GM23248 (cell line): Measurements from ENCODE around the gene DZIP1. TPM values are rescaled to one million over a fixed set of nuclear protein-coding genes. Genes with fewer than 3 reads are reported as not detected.
A peak's percentile ranks its signal among the peaks of the same experiment; 100 is the strongest.

ENCODE experiments used
- DNase-seq: peaks from one replicate; pipeline ENCODE4 v3.0.0-alpha.2; 2015
- H2AFZ ChIP-seq: fragments of 200-600 bp; sonication (generic); 2 replicates; pipeline ENCODE4 v1.6.1; 2016; ENCODE audit warnings: antibody characterized with exemption
- H3F3A ChIP-seq: fragments of 200-600 bp; sonication (generic); 2 replicates; pipeline ENCODE4 v1.6.1; 2016; ENCODE audit warnings: mild to moderate bottlenecking, antibody characterized with exemption, mixed run types; ENCODE audit not compliant: insufficient read depth
- H3K27ac ChIP-seq: fragments of 200-600 bp; sonication (generic); 2 replicates; pipeline ENCODE4 v1.5.1; 2016; ENCODE audit warnings: mild to moderate bottlenecking
- H3K27me3 ChIP-seq: fragments of 200-600 bp; sonication (generic); replicated peaks from 2 replicates; pipeline ENCODE4 v1.6.1; 2016; ENCODE audit warnings: mild to moderate bottlenecking; ENCODE audit not compliant: insufficient read depth
- H3K36me3 ChIP-seq: fragments of 200-600 bp; sonication (generic); 2 replicates; pipeline ENCODE4 v1.6.1; 2016; ENCODE audit warnings: low read depth, mild to moderate bottlenecking
- H3K4me1 ChIP-seq: fragments of 200-600 bp; sonication (generic); 2 replicates; pipeline ENCODE4 v1.6.1; 2016; ENCODE audit warnings: mild to moderate bottlenecking; ENCODE audit not compliant: insufficient read depth
- H3K4me2 ChIP-seq: fragments of 200-600 bp; sonication (generic); one replicate; pipeline ENCODE4 v1.6.1; 2016; ENCODE audit warnings: mild to moderate bottlenecking; ENCODE audit not compliant: unreplicated experiment
- H3K4me3 ChIP-seq: fragments of 200-600 bp; sonication (generic); 2 replicates; pipeline ENCODE4 v1.5.1; 2016; ENCODE audit warnings: mild to moderate bottlenecking
- H3K79me2 ChIP-seq: fragments of 200-600 bp; sonication (generic); 2 replicates; pipeline ENCODE4 v1.6.1; 2016; ENCODE audit warnings: mild to moderate bottlenecking; ENCODE audit not compliant: insufficient read depth
- H3K9ac ChIP-seq: fragments of 200-600 bp; sonication (generic); 2 replicates; pipeline ENCODE4 v1.6.1; 2016; ENCODE audit warnings: mild to moderate bottlenecking
- H3K9me2 ChIP-seq: fragments of 200-600 bp; sonication (generic); 2 replicates; pipeline ENCODE4 v1.6.1; 2016; ENCODE audit warnings: mixed run types, mild to moderate bottlenecking, moderate library complexity; ENCODE audit not compliant: insufficient read depth
- H3K9me3 ChIP-seq: fragments of 200-600 bp; sonication (generic); one replicate; pipeline ENCODE4 v1.6.1; 2017; ENCODE audit warnings: low read depth
- H4K20me1 ChIP-seq: fragments of 200-600 bp; sonication (generic); 2 replicates; pipeline ENCODE4 v1.6.0; 2016; ENCODE audit not compliant: insufficient read depth
- EZH2 ChIP-seq: fragments of 200-600 bp; sonication (generic); IDR thresholded peaks from 2 replicates; pipeline ENCODE4 v1.6.1; 2018; ENCODE audit warnings: antibody characterized with exemption, mild to moderate bottlenecking; ENCODE audit not compliant: insufficient read depth, poor library complexity, severe bottlenecking
- EZH2phosphoT487 ChIP-seq: fragments of 200-600 bp; sonication (generic); IDR thresholded peaks from 2 replicates; pipeline ENCODE4 v1.6.1; 2018; ENCODE audit warnings: antibody characterized with exemption, moderate library complexity, mild to moderate bottlenecking, low read depth; ENCODE audit not compliant: insufficient read depth
- WGBS, 2 experiments: methylation state at CpG; one replicate each; pipeline ENCODE4 v1.1.6; 2015 to 2017; ENCODE audit warnings: low lambda C conversion rate in 2 of 2, low coverage in 1 of 2; ENCODE audit errors: missing lambda C conversion rate in 2 of 2; 5-methylcytosine and 5-hydroxymethylcytosine counted together
- in situ Hi-C: fragments of 300-500 bp; cut with MboI; formaldehyde crosslinking; loops from 2 replicates; pipeline ENCODE4 v1.15.0; 2020
- polyA plus RNA-seq: library from polyadenylated mRNA; unstranded; fragments of >200 nt; fragmentation: Nextera tagmentation; extraction: Ambion mirVana; gene quantifications from 2 replicates; pipeline ENCODE4 v1.2.1, GENCODE V29; 2016
- total RNA-seq: library from RNA; depleted of rRNA; stranded (reverse); fragments of >200 nt; shearing (Covaris generic); gene quantifications from 2 replicates; pipeline ENCODE4 v1.2.3, GENCODE V29; 2014

The DZIP1 gene
- total and polyA plus RNA-seq, 2 experiments from 2014 or later: 8.0 to 22.8 TPM

GRCh38 chr13:95636853-95637252, 7.7 kb downstream of the DZIP1 start:
- Histone ChIP-seq H3K36me3 (peaks cover 17% of the 10 kb centered on the region; the same call in 1 of the 2 replicates), H3K9me3 (no peaks in the 10 kb centered on the region), H4K20me1 (no peaks in the 10 kb centered on the region), H3K4me2 (no peak overlapping the region), H3K4me1 (no peaks in the 10 kb centered on the region), H2AFZ (no peak overlapping the region), H3K9ac (no peak overlapping the region), H3K9me2 (no peaks in the 10 kb centered on the region), H3K4me3 (no peak overlapping the region), H3F3A (no peaks in the 10 kb centered on the region), H3K27me3 (no peaks in the 10 kb centered on the region), H3K27ac (no peak overlapping the region), H3K79me2 (peaks cover 8% of the 10 kb centered on the region; the same call in 1 of the 2 replicates)
- in situ Hi-C loops: no loop called here
- DNase-seq: no peak
- no peak for TF ChIP-seq EZH2
- TF ChIP-seq EZH2phosphoT487: no peak

- no peak overlapping the region for H3K4me3 ChIP-seq
- H3F3A ChIP-seq: peaks cover 14% of the 10 kb centered on the region; the same call in 1 of the 2 replicates
- 81 to 88% methylated on average over 3 of the region's 3 CpGs for WGBS, 2 experiments
- in situ Hi-C loops: no loop called here
- peaks cover 10% of the 10 kb centered on the region for H3K79me2 ChIP-seq
- no peaks in the 10 kb centered on the region for H4K20me1 ChIP-seq
- TF ChIP-seq EZH2phosphoT487 (no peak), EZH2 (no peak)
- H2AFZ ChIP-seq: no peak overlapping the region
- H3K27ac ChIP-seq: no peak overlapping the region
- peaks cover 12% of the 10 kb centered on the region for H3K4me1 ChIP-seq
- no peak overlapping the region for H3K4me2 ChIP-seq
- H3K9me3 ChIP-seq: no peaks in the 10 kb centered on the region
- H3K9ac ChIP-seq: no peak overlapping the region
- no peaks in the 10 kb centered on the region for H3K9me2 ChIP-seq
- peaks cover 52% of the 10 kb centered on the region for H3K36me3 ChIP-seq
- H3K27me3 ChIP-seq: no peaks in the 10 kb centered on the region
- no peak for DNase-seq
Measured at GRCh38 chr13:95630593-95630992, 13.9 kb downstream of the DZIP1 start.

GRCh38 chr13:95629071-95629470, 15.4 kb downstream of the DZIP1 start:
- Histone ChIP-seq H3F3A (peaks cover 14% of the 10 kb centered on the region; the same call in 1 of the 2 replicates), H3K27ac (no peak overlapping the region), H3K4me2 (no peak overlapping the region), H3K4me1 (peaks cover 12% of the 10 kb centered on the region), H3K9ac (no peak overlapping the region), H3K4me3 (no peak overlapping the region), H3K9me2 (no peaks in the 10 kb centered on the region), H3K79me2 (peaks cover 10% of the 10 kb centered on the region), H3K36me3 (peaks cover 62% of the 10 kb centered on the region), H4K20me1 (no peaks in the 10 kb centered on the region), H2AFZ (no peak overlapping the region), H3K27me3 (no peaks in the 10 kb centered on the region), H3K9me3 (no peaks in the 10 kb centered on the region)
- 100% methylated on average over 4 of the region's 4 CpGs for WGBS, 2 experiments
- DNase-seq: no peak
- in situ Hi-C loops: no loop called here
- no peak for TF ChIP-seq EZH2
- no peak for TF ChIP-seq EZH2phosphoT487

GRCh38 chr13:95628488-95628887, 16.0 kb downstream of the DZIP1 start:
- H3K36me3 ChIP-seq: peaks cover 62% of the 10 kb centered on the region
- H3K4me3 ChIP-seq: no peak overlapping the region
- in situ Hi-C loops: no loop called here
- no peaks in the 10 kb centered on the region for H3K9me2 ChIP-seq
- DNase-seq: no peak
- no peak for TF ChIP-seq EZH2
- no peak for TF ChIP-seq EZH2phosphoT487
- no peak overlapping the region for H2AFZ ChIP-seq
- 78 to 79% methylated on average over 1 of the region's 1 CpG for WGBS, 2 experiments
- H3K79me2 ChIP-seq: peaks cover 10% of the 10 kb centered on the region
- no peak overlapping the region; the same call in 1 of the 2 replicates for H3K27ac ChIP-seq
- no peak overlapping the region for H3K9ac ChIP-seq
- no peak overlapping the region for H3K4me2 ChIP-seq
- H3F3A ChIP-seq: peaks cover 14% of the 10 kb centered on the region; the same call in 1 of the 2 replicates
- H3K4me1 ChIP-seq: peaks cover 12% of the 10 kb centered on the region
- no peaks in the 10 kb centered on the region for H3K9me3 ChIP-seq
- H3K27me3 ChIP-seq: no peaks in the 10 kb centered on the region
- no peaks in the 10 kb centered on the region for H4K20me1 ChIP-seq

- no peak overlapping the region for H3K9ac ChIP-seq
- H3K4me3 ChIP-seq: no peak overlapping the region
- no peak overlapping the region for H2AFZ ChIP-seq
- no peaks in the 10 kb centered on the region for H3K9me3 ChIP-seq
- peak overlapping the region; percentile 60 for H3K27ac ChIP-seq
- DNase-seq: peak; percentile 76
- H3K4me1 ChIP-seq: peaks cover 12% of the 10 kb centered on the region
- peak overlapping the region; percentile 41 for H3K4me2 ChIP-seq
- in situ Hi-C loops: no loop called here
- H4K20me1 ChIP-seq: no peaks in the 10 kb centered on the region
- H3K9me2 ChIP-seq: no peaks in the 10 kb centered on the region
- no peaks in the 10 kb centered on the region for H3K27me3 ChIP-seq
- peaks cover 59% of the 10 kb centered on the region for H3K36me3 ChIP-seq
- peaks cover 14% of the 10 kb centered on the region; the same call in 1 of the 2 replicates for H3F3A ChIP-seq
- WGBS, 2 experiments: 96% methylated on average over 1 of the region's 1 CpG
- peaks cover 10% of the 10 kb centered on the region for H3K79me2 ChIP-seq
- no peak for TF ChIP-seq EZH2
- TF ChIP-seq EZH2phosphoT487: no peak
Measured at GRCh38 chr13:95627590-95627989, 16.9 kb downstream of the DZIP1 start.
